ENCODE data around the gene ARHGAP26. TPM values are rescaled to one million over a fixed set of nuclear protein-coding genes. Genes with fewer than 3 reads are reported as not detected.
"Not testable (repeated sequence)": the region's sequence is repeated elsewhere in the genome, so short reads cannot be mapped to it uniquely, and the experiment has no call there.

Gene ARHGAP26
- total and polyA plus RNA-seq, 7 donors: 5.4 to 25.5 (median 19.1) TPM

GRCh38 chr5:142961440-142962173 lies 191.4 kb downstream of the ARHGAP26 start:
- H3K27ac ChIP-seq: no peak overlapping the region
- H3K27me3 ChIP-seq: no peaks in the 10 kb centered on the region
- WGBS, 2 donors: 89 to 92% methylated on average over 5 of the region's 5 CpGs
- intact Hi-C loops (cut with DNase I): no loop called here
- no peaks in the 10 kb centered on the region for H3K9me3 ChIP-seq
- no peak overlapping the region for H3K4me3 ChIP-seq
- H3K36me3 ChIP-seq: no peaks in the 10 kb centered on the region
- H3K4me1 ChIP-seq: peaks cover 0 to 28% (median 22%) of the 10 kb centered on the region in 4 donors
- DNase-seq: no peak
- no peak for TF ChIP-seq EP300 (IDR thresholded peaks at IDR 0.05)
- no peak for TF ChIP-seq CTCF (IDR thresholded peaks at IDR 0.05)
- no peak for TF ChIP-seq POLR2AphosphoS5 (IDR thresholded peaks at IDR 0.05)
- TF ChIP-seq POLR2A (IDR thresholded peaks at IDR 0.05): no peak

DNA sequence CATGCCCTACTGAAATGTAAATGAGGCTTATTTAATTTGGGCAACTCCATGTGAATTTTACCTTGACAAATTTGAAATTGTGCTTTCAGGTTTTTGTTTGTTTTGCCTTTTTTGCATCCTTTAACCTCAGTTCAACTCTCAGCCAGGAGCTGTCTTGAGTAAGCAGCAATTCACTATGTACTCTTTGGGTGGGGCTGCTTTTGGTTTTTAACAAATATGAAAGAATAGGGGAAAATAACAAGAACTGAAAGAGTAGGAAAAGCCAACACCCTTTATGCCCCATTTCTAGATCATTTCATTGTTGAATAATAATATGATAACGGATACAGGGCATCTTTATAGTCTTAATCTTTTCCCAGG lies 192.0 kb downstream of the ARHGAP26 start:
- TF ChIP-seq CTCF (IDR thresholded peaks at IDR 0.05) (no peak), POLR2A (IDR thresholded peaks at IDR 0.05) (no peak), EP300 (IDR thresholded peaks at IDR 0.05) (no peak), POLR2AphosphoS5 (IDR thresholded peaks at IDR 0.05) (no peak)
- DNase-seq: no peak
- intact Hi-C loops (cut with DNase I): no loop called here
- 83 to 94% methylated on average over 1 of the region's 1 CpG for WGBS, 2 donors
- H3K36me3 ChIP-seq: no peaks in the 10 kb centered on the region
- H3K27me3 ChIP-seq: no peaks in the 10 kb centered on the region
- no peaks in the 10 kb centered on the region for H3K9me3 ChIP-seq
- H3K4me1 ChIP-seq: peaks cover 0 to 22% (median 16%) of the 10 kb centered on the region in 4 donors
- H3K27ac ChIP-seq: no peak overlapping the region
- no peak overlapping the region for H3K4me3 ChIP-seq

GRCh38 chr5:142965258-142966120 lies 195.3 kb downstream of the ARHGAP26 start:
- intact Hi-C loops (cut with DNase I); H3K27me3 ChIP-seq; H3K27ac ChIP-seq; DNase-seq; H3K9me3 ChIP-seq; H3K36me3 ChIP-seq; H3K4me3 ChIP-seq: not testable (repeated sequence)
- 34 to 65% methylated on average over 16 to 17 of the region's 17 CpGs for WGBS, 2 donors
- TF ChIP-seq CTCF (IDR thresholded peaks at IDR 0.05): peak; percentile 46 to 70 (median 60)
- H3K4me1 ChIP-seq: peaks cover 0 to 16% (median 11%) of the 10 kb centered on the region in 4 donors

- no peak for TF ChIP-seq CTCF (IDR thresholded peaks at IDR 0.05)
- no peak for TF ChIP-seq EP300 (IDR thresholded peaks at IDR 0.05)
- no peak for TF ChIP-seq POLR2AphosphoS5 (IDR thresholded peaks at IDR 0.05)
- no peak for TF ChIP-seq POLR2A (IDR thresholded peaks at IDR 0.05)
- 28 to 78% methylated on average over 3 of the region's 3 CpGs for WGBS, 2 donors
- Histone ChIP-seq H3K4me3 (no peak overlapping the region), H3K36me3 (no peaks in the 10 kb centered on the region), H3K4me1 (peaks cover 0 to 17% (median 11%) of the 10 kb centered on the region in 4 donors), H3K27ac (no peak overlapping the region), H3K27me3 (no peaks in the 10 kb centered on the region), H3K9me3 (no peaks in the 10 kb centered on the region)
- intact Hi-C loops (cut with DNase I): no loop called here
- no peak for DNase-seq
Observed at GRCh38 chr5:142966121-142966420, 195.9 kb downstream of the ARHGAP26 start.

Data from sigmoid colon (tissue), 7 donors.